G401 (cell line): Measurements from ENCODE around the gene OR10H3. TPM values are rescaled to one million over a fixed set of nuclear protein-coding genes. Genes with fewer than 3 reads are reported as not detected.
"Not testable (repeated sequence)": the region's sequence is repeated elsewhere in the genome, so short reads cannot be mapped to it uniquely, and the experiment has no call there.

Source experiments
- DNase-seq: peaks from one replicate; pipeline ENCODE4 v3.0.0-alpha.2; 2015; ENCODE audit warnings: low spot score
- in situ Hi-C: cut with HindIII; loops from 2 replicates; pipeline ENCODE4 v1.10.0; 2016; ENCODE audit warnings: low sequenced_read_pairs, mixed read lengths
- total RNA-seq: library from RNA; depleted of rRNA; stranded (reverse); fragments of >200 nt; shearing (Covaris generic); gene quantifications from 2 replicates; pipeline ENCODE4 v1.2.3, GENCODE V29; 2014; rRNA removed

OR10H3 gene
- total RNA-seq, 1 experiment from 2014 or later = not detected

- DNase-seq = no peak
- in situ Hi-C loops = no loop called here
These were observed 38.5 kb downstream of the OR10H3 start for GRCh38 chr19:15776264-15776663.

- in situ Hi-C loops = no loop called here
- no peak for DNase-seq
These were observed 39.5 kb downstream of the OR10H3 start for GRCh38 chr19:15776991-15777970.

GRCh38 chr19:15779756-15780476 lies 42.1 kb downstream of the OR10H3 start:
- in situ Hi-C loops = no loop called here
- peak; percentile 96 for DNase-seq

- in situ Hi-C loops = no loop called here
- DNase-seq = peak; percentile 62
These were observed 43.0 kb downstream of the OR10H3 start for GRCh38 chr19:15780610-15781418.

GRCh38 chr19:15781661-15782060 lies 43.9 kb downstream of the OR10H3 start:
- in situ Hi-C loops = no loop called here
- no peak for DNase-seq

- no peak for DNase-seq
- in situ Hi-C loops = no loop called here
These were observed 44.4 kb downstream of the OR10H3 start for GRCh38 chr19:15782211-15782610.

- in situ Hi-C loops = not testable (repeated sequence)
These were observed 45.1 kb downstream of the OR10H3 start for GRCh38 chr19:15782896-15783295.

GRCh38 chr19:15787611-15788155 lies 49.9 kb downstream of the OR10H3 start, which contains the start of gene OR10H5:
OR10H5 (plus strand) TSS chr19:15787661; CDS start chr19:15794049, 6,388 bp downstream.
- no peak for DNase-seq
- in situ Hi-C loops = no loop called here

More at GRCh38 chr19:15782896-15783295, 45.1 kb downstream of the OR10H3 start:
- not testable (repeated sequence) for DNase-seq

GRCh38 chr19:15788594-15789270 lies 50.9 kb downstream of the OR10H3 start:
- no peak for DNase-seq
- in situ Hi-C loops = no loop called here

GRCh38 chr19:15790096-15790495 lies 52.3 kb downstream of the OR10H3 start:
- in situ Hi-C loops = no loop called here
- no peak for DNase-seq

Other genes starting within 250 kb of the OR10H3 start
- gene CYP4F22, start 229.5 kb upstream of the OR10H3 start, total RNA-seq = 0.80 and 2.8 TPM in 2 replicates
- gene CYP4F8, start 122.8 kb upstream of the OR10H3 start, total RNA-seq = not detected in 2 replicates
- not detected in 2 replicates for gene CYP4F3, start 97.1 kb upstream of the OR10H3 start, total RNA-seq
- gene CYP4F12, start 64.9 kb upstream of the OR10H3 start, total RNA-seq = 5.3 and 19.4 TPM in 2 replicates
- gene OR10H2, start 10.0 kb upstream of the OR10H3 start, total RNA-seq = not detected in 2 replicates
- not detected in 2 replicates for gene OR10H5, start 49.7 kb downstream of the OR10H3 start, total RNA-seq
- not detected in 2 replicates for gene OR10H1, start 77.7 kb downstream of the OR10H3 start, total RNA-seq
- gene CYP4F2, start 160.1 kb downstream of the OR10H3 start, total RNA-seq = 2.3 and 6.3 TPM in 2 replicates
- 0.75 and 0.80 TPM in 2 replicates for gene CYP4F11, start 196.5 kb downstream of the OR10H3 start, total RNA-seq
- not detected in 2 replicates for gene OR10H4, start 211.0 kb downstream of the OR10H3 start, total RNA-seq